ENCODE data around the gene MRE11. TPM values are rescaled to one million over a fixed set of nuclear protein-coding genes. Genes with fewer than 3 reads are reported as not detected.

MRE11 gene
- total RNA-seq: 10.3 and 16.1 TPM in 2 replicates

DNA sequence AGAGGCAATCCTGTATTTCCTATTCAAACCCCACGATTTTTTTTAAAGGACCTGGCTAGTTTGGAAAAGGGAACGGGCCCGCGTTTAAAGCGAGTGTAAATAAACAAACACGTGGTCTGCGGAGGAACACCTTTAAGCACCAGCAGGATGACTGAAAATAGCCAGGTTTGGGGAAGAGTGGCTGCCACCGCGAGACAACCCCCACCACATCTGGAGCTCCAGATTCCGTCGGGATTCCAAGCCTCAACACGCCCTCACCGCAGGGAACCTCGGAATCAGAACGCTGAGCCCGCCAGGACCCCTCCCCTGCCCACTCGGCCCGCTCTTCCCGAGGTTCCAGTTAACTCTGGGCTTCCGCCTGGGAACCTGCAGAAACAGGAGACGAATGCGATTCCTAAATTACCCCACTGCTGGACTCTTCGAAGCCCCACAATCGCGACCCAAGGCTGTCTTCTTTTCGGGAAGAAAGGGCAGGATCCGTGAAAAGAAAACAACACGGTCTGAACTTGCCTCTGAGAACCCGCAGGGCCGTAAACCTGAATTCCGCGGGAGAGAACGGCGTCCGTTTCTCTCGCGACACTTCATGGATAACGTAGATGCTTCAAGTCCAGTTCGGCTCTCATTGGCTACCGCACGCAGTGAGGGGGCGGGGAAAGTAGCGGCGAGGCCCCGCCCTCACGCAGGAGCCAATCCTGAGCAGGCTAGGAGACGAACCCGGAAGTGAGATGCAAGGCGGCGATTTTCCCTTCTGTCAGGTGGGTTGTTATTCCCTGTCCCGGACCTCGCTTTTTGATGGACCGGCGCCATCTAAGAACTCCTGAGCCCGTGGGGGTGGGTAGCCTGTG, at the start of gene MRE11, which contains the start of gene ANKRD49:
Gene MRE11 (minus strand): TSS at position 564 of the 845 bp plus-strand sequence. CDS start 1,043 bp downstream, outside the sequence.
Gene ANKRD49 (plus strand): TSS at position 704 of the 845 bp plus-strand sequence. CDS start 2,710 bp downstream, outside the sequence.

DNA sequence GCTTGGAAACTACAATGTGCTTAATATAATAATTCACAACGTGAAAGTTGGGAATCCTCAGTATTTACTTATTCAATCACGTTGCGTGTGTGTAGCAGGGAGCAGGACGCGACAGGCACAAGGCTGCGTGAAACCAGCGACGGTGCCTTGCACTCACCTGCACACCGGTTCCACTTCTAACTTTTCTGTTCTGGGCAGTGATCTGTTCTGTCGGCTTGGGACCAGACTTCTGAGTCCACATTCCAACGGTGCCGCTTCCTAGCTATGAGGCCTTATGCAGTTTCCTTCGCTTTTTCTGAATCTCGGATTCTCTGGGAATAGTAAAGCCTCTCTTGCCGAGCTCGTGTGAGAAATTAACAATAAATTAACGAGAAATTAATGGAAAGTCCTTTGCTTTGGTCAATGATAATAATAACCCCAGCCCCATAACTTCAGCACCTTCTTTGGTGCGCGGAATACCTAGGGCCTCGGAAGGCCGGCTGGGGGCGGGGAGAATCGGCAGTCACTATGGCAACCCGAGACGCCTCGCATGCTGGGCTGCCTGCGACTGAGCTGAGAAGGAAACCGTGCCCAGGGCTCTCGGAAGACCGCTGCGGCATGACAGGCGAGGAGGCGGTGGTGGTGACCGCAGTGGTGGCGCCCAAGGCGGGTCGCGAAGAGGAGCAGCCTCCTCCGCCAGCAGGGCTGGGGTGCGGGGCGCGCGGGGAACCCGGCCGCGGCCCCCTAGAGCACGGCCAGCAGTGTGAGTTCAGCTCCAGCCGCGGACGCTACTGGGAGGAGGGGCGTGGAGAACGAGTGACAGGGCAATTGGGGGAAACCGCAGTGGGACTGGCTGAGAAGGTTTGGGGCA, 18.5 kb upstream of the MRE11 start, which contains the start of gene C11orf97:
Gene C11orf97 (plus strand): TSS at position 530 of the 850 bp plus-strand sequence. CDS start 68 bp downstream, at position 598.

DNA sequence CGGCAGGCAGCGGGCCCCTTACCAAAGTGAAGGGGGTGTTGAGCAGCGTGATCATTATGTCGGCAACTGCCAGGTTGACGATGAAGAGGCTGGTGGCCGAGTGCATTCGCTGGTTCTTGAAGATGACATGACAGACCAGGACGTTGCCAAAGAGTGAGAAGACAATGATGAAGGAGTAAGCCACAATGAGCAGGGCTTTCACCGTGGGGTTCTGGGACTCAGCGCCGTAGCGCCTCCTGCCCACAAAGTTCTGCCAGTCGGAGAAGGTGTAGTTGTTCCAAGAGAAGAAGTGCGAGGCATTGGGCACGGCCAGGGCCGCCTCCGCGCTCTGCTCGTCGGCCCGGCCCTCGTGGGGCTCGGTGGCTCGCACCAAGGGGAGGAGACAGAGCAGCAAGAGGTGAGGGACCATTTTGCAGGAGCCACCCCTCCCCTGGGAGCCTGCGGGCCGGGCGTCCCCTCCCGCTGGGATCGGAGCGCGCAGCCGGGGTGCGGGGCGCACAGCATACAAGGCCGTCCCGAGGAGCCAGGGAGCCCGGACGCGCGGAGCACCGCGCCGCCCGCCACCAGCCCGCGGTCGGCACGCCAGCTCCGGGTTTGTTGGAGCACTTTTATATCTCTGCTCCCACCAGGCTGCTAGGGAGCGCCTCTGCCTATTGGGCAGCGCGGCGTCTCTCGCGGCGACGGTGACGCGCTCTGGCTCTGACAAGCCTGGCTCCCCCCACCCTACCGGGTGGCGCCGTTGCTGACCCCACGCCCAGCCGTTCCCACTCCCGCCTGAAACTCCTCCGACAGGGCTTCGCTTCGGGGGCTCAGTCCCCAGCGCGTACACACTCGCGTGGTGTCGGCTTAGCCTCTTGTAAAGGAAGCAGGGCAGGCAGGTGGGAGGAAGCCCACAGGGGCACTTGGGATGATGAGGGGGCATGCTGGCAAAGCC, 92.5 kb downstream of the MRE11 start, which contains the start of gene GPR83:
Gene GPR83 (minus strand): TSS at position 581 of the 934 bp plus-strand sequence. CDS start 172 bp downstream, at position 409.

Other genes with a start within 250 kb of the MRE11 start
- gene IZUMO1R, start 189.3 kb downstream of the MRE11 start, total RNA-seq: not detected in 2 replicates
- gene GPR83, start 92.4 kb downstream of the MRE11 start, total RNA-seq: under 0.01 TPM in 1 of 2 replicates, not detected in the other
- gene ANKRD49, start 140 bp upstream of the MRE11 start, total RNA-seq: 10.5 and 12.3 TPM in 2 replicates
- not detected in 2 replicates for gene C11orf97, start 18.6 kb upstream of the MRE11 start, total RNA-seq
- 6.0 and 6.1 TPM in 2 replicates for gene FUT4, start 50.1 kb upstream of the MRE11 start, total RNA-seq
- 0.69 and 2.5 TPM in 2 replicates for gene PIWIL4, start 73.5 kb upstream of the MRE11 start, total RNA-seq

All from dermis lymphatic vessel endothelial cell (primary cell).